IPS DF 19.7 (cell line): ENCODE measurements around the gene NMNAT3.

Source experiments
- DNase-seq: peaks from one replicate; pipeline ENCODE4 v3.0.0-alpha.2; 2013; ENCODE audit warnings: low read depth, low spot score

NMNAT3 gene

GRCh38 chr3:139677388-139678155 lies at the start of gene NMNAT3:
Gene NMNAT3, minus strand, starts transcription at chr3:139677972. Its CDS starts 50,248 bp downstream, at chr3:139627724.
- DNase-seq, result peak; percentile 61

GRCh38 chr3:139721370-139721769 lies 43.6 kb upstream of the NMNAT3 start:
- DNase-seq, result no peak

GRCh38 chr3:139718415-139718814 lies 40.6 kb upstream of the NMNAT3 start:
- DNase-seq, result peak; percentile 17

DNA sequence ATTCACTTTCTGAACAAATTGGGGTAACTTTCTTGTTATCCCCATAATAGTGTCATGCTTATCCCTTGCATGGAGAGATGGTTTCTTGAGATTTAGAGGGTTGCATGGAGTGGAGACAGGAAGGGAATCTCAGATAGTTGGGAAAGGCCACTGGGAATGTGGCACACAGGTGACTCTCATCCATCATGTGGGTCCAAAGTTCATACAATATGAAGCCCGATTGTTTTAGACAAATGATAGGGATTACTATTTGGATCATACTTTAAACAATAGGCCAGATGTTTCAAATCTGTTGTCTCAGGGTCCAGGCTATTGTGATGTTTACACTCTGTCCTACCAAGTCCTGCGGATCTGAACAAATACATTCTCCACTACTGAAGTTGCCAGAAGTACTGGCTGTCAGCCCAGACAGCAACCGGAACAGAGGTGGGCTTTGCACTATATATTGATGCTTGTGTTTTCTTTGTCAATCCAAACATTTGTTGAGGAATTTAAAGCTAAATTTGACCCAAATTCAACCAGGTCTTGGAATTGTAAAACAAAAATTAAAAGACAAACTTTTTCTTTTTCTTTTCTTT lies 39.2 kb upstream of the NMNAT3 start:
- no peak for DNase-seq

DNA sequence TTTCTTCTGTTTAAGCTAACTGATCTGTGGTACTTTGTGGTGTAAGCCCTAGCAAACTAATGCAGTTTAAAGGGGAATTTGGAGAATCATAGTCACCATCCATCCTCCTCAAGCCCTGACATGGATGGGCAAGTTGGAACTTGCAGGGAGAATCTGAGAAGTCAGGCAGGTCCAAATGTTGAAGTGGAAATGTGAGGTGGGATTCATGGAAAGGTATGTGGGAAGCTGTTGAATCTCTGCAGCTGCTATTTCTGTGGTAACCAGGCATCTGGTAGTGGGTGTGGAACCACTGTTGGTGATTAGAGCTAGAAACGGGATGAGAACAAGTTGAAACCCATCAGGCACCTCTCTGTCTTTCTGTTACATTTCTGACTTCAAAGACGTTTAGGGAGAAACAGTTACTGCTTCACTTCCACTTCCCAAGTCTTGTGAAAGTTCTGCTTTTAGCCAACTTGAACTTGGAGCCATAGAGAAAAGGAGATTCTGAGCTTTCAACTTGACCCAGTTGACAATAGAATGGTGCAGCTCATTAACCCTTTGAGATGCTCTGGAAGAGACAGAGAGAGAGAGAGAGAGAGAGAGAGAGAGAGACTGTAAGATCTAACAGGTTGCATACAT lies 38.1 kb upstream of the NMNAT3 start:
- DNase-seq, result no peak

DNA sequence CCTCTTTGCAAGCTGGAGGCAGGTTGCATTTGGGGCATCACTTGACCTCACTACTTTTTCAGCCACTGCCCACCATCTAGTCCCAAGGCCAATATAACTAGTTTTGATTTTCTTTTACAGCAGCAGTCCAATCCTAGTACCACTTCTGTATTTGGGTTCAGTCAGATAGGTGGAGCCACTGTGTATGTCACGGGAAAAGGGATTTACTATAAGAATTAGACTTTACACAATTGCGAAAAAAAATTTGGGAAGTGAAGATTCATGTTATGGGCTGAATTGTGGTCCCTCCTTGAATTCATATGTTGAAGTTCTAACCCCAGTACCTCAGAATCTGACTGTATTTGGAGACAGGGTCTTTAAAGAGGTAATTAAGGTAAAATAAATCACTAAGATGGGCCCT lies 37.4 kb upstream of the NMNAT3 start:
- DNase-seq, result no peak

- DNase-seq, result no peak
Observed at GRCh38 chr3:139710212-139710611, 32.4 kb upstream of the NMNAT3 start.

GRCh38 chr3:139705631-139706030 lies 27.9 kb upstream of the NMNAT3 start:
- DNase-seq, result no peak

GRCh38 chr3:139696314-139696604 lies 18.5 kb upstream of the NMNAT3 start:
- no peak for DNase-seq

DNA sequence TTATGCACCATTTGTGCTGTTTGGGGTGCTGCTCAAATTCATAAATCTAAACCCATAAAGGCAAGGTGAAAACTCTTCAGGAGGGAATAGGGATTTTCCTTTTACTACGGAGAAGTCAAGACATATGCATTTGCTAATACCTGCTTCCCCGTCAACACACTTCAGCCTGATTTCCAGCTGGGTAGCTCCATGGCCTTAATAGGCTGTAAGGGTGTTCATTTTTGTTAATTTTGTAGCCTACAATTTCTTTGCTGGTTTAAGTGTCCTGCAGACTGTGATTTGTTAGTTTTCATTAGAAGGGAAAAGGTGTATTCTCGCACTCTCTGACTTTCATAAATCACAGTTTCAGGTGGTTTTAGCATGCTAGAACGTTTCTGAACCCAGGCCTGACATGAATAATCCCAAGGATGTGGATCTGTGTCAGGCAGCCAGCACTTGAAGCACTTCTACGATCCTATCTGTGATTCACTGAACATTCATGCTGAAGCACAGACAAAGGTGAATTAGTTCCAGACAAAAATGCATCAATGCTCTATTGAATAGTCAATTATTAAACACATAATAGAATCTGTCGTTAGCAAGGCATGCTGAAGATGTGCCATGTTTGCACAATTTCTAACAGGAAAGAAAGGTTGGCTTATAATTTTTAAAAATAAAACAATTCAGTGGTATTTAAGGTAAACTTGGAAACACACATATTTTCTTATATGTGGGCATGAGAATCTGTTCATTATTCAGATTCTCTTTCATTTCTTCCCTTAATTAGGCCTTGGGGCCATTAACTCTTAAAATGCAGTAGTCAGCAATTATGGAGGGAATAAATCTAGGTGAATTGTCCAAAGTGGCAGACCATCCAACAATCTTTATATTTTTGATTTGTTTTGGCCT lies 17.9 kb upstream of the NMNAT3 start:
- DNase-seq, result no peak

- no peak for DNase-seq
Observed at GRCh38 chr3:139695007-139695406, 17.2 kb upstream of the NMNAT3 start.

DNA sequence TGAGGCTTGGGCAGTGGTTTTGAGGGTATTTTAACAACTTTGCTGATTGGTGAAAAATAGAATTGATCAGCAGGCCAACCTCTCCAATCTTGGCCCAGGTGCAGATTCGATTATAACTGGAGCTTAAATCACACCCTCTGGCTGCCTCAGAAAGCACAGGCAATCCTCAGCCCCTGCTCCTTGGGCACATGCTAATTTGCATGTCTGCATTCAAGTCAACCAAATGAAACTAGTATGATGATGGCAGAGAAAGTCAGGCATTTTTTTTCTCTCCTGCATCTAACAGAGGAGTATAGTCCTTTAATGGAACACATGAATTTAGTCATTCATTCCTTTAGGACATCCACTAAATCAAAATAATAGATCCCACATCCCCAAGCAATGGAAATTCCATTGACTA lies 16.8 kb upstream of the NMNAT3 start:
- no peak for DNase-seq

GRCh38 chr3:139691619-139692018 lies 13.8 kb upstream of the NMNAT3 start:
- no peak for DNase-seq

DNA sequence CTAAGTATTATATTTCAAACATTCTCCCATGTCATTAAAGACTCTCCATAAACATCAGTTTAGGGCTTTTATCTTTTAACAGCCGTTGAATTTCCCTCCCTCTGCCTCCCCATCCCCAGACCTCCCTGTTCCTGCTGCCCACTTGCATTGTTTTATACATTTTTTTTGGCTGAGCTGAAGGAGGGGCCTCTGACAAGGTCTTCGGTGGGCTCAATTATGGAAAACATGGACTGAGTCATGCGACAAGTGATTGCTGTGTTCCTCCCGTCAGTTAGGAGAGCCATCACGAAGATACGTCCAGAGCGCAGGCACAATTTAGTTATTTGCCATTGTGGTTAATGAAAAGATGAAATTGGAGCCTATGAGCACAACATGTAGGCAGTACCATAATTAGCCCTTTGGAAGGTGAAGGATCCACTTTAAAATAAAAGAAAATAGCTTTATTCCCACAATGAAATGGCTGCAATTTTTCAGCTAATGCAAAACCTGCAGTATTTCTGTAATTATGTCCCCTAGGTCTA lies 12.0 kb upstream of the NMNAT3 start:
- no peak for DNase-seq

DNA sequence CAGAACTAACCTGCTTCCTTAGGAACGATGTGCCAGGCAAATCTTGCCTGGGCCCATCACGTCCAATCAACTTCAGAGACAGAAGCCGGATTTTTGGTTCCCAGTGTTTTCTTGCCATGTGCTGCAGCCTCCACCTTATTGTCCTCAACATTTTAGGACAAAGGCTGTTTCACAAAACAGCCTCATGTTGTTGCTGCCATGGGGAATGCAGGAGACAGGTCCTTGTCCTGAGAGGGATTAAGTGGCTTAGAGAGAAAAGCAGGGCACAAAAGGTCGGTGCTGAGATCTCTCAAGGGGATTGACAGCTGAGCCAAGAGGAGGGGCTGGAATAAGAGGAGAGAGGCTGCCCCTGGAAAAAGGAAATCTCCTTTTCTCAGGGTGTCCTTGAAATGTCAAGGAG lies 11.3 kb upstream of the NMNAT3 start:
- DNase-seq, result no peak

DNA sequence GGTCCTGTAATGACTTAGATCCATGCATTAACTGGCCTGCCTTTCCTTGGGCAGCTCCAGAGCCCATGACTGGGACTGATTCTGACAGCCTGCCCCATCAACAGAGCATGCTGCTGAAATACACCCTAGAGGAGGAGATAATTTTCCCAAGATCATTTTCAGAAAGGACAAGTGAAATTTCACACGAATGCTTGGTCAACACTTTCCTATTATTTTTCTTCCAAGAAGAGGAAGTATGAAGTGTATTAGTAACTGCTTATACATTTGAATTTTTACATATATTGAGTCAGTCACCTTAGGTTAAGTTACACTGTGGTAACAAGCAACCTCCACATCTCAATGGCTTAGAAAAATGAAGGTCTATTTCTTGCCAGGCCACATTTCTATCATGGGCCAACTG lies 9.7 kb upstream of the NMNAT3 start:
- DNase-seq, result no peak

GRCh38 chr3:139686624-139687023 lies 8.9 kb upstream of the NMNAT3 start:
- DNase-seq, result no peak

DNA sequence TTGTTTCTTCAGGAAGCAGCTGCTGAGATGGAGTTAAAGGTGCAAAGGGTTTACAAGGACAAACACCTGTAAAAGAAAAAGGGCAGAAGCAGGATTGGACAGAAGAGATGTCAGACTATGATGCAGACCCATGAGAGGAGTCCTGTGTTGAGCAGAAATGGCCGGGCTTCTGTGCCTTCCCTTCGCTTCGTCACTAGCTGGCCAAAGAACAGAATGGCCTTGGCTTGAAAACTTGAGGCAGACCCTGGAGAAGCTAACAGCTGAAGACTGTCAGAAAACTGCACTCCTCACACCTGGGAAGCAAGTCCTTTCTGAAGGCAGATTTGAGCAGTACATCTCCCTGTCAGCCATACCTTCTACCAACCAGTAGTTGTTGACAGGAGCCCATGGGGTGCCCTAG lies 8.4 kb upstream of the NMNAT3 start:
- no peak for DNase-seq

- DNase-seq, result no peak
Observed at GRCh38 chr3:139679220-139679775, 1.5 kb upstream of the NMNAT3 start.

- DNase-seq, result no peak
Observed at GRCh38 chr3:139676632-139677387, 962 bp downstream of the NMNAT3 start.

DNA sequence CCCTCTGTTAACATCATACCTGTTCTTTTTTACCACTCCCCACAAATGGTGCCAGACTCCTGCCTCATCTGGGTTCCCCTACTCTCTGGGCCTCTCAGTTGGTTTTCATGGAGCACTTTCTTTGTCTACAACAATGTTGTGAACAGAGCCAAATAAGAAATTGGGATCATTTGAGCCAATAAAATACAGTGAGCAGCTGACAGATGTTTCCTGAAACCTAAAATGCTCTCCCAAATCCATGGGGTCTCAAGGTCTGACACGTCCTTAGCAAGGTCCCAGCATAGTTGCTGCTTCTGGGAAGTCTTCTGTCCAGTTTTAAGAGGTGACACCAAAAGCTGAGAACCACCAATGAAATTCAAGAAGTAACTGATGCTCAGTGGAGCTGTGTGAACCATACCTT lies 1.7 kb downstream of the NMNAT3 start:
- no peak for DNase-seq
